ENCODE measurements around the gene C1orf87.

- no peak for TF ChIP-seq POLR2A (IDR thresholded peaks at IDR 0.05)
- TF ChIP-seq, protein P1, sequence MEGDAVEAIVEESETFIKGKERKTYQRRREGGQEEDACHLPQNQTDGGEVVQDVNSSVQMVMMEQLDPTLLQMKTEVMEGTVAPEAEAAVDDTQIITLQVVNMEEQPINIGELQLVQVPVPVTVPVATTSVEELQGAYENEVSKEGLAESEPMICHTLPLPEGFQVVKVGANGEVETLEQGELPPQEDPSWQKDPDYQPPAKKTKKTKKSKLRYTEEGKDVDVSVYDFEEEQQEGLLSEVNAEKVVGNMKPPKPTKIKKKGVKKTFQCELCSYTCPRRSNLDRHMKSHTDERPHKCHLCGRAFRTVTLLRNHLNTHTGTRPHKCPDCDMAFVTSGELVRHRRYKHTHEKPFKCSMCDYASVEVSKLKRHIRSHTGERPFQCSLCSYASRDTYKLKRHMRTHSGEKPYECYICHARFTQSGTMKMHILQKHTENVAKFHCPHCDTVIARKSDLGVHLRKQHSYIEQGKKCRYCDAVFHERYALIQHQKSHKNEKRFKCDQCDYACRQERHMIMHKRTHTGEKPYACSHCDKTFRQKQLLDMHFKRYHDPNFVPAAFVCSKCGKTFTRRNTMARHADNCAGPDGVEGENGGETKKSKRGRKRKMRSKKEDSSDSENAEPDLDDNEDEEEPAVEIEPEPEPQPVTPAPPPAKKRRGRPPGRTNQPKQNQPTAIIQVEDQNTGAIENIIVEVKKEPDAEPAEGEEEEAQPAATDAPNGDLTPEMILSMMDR (IDR thresholded peaks at IDR 0.05) = no peak
These were observed 37.5 kb upstream of the C1orf87 start for GRCh38 chr1:60111118-60111517.

Data from tibial nerve (tissue), 3 donors.